ENCODE measurements around the gene ARHGAP11A. TPM values are rescaled to one million over a fixed set of nuclear protein-coding genes. Genes with fewer than 3 reads are reported as not detected.

ARHGAP11A gene
- total RNA-seq, 1 donor from 2014 or later: 7.5 TPM

DNA sequence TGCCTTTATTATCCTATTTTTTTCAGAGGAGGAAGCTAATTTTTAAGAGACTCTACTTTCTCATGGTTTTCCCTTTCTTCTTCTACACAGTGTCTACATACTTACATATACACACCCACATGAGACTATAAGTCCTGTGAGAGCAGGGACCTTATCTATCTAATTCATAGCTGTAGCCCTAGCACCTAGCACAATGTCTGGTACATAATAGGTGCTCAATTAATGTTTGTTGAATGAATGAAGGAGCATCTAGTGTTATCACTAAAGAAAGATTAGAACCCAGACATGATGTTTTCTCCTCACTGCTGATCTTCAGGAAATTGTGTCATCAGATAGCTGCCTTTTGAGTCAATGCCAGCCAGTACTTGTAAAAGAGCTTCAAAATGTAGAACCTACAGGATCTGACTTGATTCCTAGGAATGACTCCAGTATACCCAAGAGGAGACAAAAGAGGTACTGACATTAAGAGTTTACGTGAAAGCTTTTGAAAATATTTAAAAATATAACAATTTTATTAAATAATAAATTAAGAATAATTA is 28.7 kb downstream of the ARHGAP11A start:
- POLR2A ChIA-PET: no interaction called here
- H3K4me1 Mint-ChIP-seq: peaks cover 2% of the 10 kb centered on the region
- no peaks in the 10 kb centered on the region for H3K36me3 Mint-ChIP-seq (ENCODE audit: low read depth)

DNA sequence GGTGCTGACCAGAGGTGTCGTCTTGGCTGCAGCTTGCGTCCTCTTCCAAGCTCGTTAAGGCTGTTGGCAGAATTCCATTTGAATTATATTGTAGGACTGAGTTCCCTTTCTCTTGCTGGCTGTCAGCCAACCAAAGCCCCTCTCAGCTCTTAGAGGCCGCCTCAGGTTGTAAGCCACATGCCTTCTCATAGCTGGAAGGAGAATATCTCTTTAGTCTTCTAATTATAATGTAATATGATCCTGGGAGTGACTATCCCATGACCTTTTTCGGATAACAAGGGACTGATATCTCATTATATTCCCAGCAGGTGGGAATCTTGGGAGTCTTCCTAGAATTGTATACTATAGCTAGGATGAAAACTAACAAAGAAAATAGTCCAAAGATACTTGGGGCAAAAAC is 31.0 kb downstream of the ARHGAP11A start:
- peaks cover 5% of the 10 kb centered on the region for H3K27me3 Mint-ChIP-seq
- ChIA-PET POLR2A (no interaction called here), CTCF (interaction anchor here (1.0 kb wide), 1 partner anchor 356 kb away, joined by 3 read pairs; no protein-coding TSS in a partner anchor)
- TF ChIP-seq, protein P1, sequence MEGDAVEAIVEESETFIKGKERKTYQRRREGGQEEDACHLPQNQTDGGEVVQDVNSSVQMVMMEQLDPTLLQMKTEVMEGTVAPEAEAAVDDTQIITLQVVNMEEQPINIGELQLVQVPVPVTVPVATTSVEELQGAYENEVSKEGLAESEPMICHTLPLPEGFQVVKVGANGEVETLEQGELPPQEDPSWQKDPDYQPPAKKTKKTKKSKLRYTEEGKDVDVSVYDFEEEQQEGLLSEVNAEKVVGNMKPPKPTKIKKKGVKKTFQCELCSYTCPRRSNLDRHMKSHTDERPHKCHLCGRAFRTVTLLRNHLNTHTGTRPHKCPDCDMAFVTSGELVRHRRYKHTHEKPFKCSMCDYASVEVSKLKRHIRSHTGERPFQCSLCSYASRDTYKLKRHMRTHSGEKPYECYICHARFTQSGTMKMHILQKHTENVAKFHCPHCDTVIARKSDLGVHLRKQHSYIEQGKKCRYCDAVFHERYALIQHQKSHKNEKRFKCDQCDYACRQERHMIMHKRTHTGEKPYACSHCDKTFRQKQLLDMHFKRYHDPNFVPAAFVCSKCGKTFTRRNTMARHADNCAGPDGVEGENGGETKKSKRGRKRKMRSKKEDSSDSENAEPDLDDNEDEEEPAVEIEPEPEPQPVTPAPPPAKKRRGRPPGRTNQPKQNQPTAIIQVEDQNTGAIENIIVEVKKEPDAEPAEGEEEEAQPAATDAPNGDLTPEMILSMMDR (IDR thresholded peaks at IDR 0.05): no peak
- no peaks in the 10 kb centered on the region for H3K9me3 Mint-ChIP-seq
- ATAC-seq (ENCODE audit: low read depth) (no peak), DNase-seq (no peak)
- no peaks in the 10 kb centered on the region for H3K36me3 Mint-ChIP-seq (ENCODE audit: low read depth)
- intact Hi-C loops (cut with micrococcal nuclease): no loop called here
- no peak overlapping the region for H3K27ac Mint-ChIP-seq
- H3K4me1 Mint-ChIP-seq: peaks cover 2% of the 10 kb centered on the region
- no peak overlapping the region for H3K4me3 Mint-ChIP-seq

More for the DNA sequence above, 28.7 kb downstream of the ARHGAP11A start:
- ATAC-seq (ENCODE audit: low read depth): no peak
- DNase-seq: no peak
- TF ChIP-seq, protein P1 (IDR thresholded peaks at IDR 0.05): no peak
- H3K27me3 Mint-ChIP-seq: peaks cover 5% of the 10 kb centered on the region
- no peaks in the 10 kb centered on the region for H3K9me3 Mint-ChIP-seq
- no peak overlapping the region for H3K27ac Mint-ChIP-seq
- CTCF ChIA-PET: no interaction called here
- intact Hi-C loops (cut with micrococcal nuclease): no loop called here
- H3K4me3 Mint-ChIP-seq: no peak overlapping the region

DNA sequence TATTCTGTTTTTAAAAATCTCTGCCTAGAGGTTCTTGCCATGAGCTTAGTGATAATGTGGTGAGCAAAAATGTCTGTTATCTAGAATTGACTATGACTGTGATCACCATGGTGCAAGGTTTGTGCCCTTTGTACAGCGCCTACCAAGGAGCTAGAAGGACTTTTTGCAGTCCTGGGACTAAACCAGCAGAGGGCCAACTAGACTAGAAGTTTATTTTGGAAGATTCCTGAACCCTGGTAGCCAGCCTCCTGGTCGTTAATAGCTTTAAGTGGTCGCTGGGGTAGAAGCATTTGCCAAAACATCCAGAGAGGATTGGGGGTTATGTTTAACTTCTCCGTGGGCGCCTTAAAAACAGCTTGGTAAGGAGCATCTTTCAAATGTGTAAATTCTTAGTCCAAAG is 34.0 kb downstream of the ARHGAP11A start:
- ChIA-PET CTCF (interaction anchor here (1.4 to 2.1 kb wide), 4 partner anchors 13 to 344 kb away, joined by 3 to 7 read pairs (median 3); no protein-coding TSS in a partner anchor), POLR2A (interaction anchor here (1.0 kb wide), 1 partner anchor 32 kb away, joined by 3 read pairs; no protein-coding TSS in a partner anchor)
- Mint-ChIP-seq H3K27me3 (no peaks in the 10 kb centered on the region), H3K27ac (no peak overlapping the region), H3K9me3 (no peaks in the 10 kb centered on the region), H3K36me3 (ENCODE audit: low read depth) (no peaks in the 10 kb centered on the region), H3K4me3 (no peak overlapping the region), H3K4me1 (no peaks in the 10 kb centered on the region)
- TF ChIP-seq, protein P1 (IDR thresholded peaks at IDR 0.05): no peak
- DNase-seq: no peak
- intact Hi-C loops (cut with micrococcal nuclease): no loop called here
- no peak for ATAC-seq (ENCODE audit: low read depth)

DNA sequence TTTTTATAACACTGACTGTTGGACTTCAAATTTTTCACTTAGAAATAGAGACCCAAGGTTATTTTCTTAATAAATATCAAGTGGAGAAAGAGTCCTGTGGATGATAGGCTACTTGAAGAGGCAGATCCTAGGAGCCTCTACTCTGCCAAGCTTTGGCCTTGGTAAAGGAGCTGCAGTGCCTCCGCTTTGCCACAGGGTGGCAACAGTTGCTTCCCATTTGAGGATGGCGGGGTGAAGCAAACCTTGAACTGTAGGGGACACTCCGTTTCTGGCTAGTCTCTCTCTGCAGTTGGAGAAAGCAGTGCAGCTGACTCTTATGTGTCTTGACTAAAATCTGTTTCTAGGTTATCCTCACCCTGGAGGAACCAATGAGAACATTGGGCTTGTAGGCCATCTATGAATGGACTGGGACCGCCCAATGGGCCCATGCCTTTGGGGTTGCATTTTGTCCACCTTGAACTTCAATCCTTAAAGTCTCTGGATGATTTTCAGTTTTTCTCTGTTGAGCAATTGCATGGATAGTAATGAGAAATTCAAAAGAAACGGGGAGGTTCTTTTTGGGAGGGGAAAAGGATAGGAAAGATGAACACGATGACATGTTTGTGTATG is 36.0 kb downstream of the ARHGAP11A start:
- ChIA-PET CTCF (interaction anchor here (0.7 to 1.5 kb wide), 5 partner anchors 11 to 343 kb away, joined by 3 to 5 read pairs (median 3); no protein-coding TSS in a partner anchor), POLR2A (no interaction called here)
- Mint-ChIP-seq H3K27me3 (no peaks in the 10 kb centered on the region), H3K36me3 (ENCODE audit: low read depth) (no peaks in the 10 kb centered on the region), H3K27ac (no peak overlapping the region), H3K4me1 (no peaks in the 10 kb centered on the region), H3K4me3 (no peak overlapping the region), H3K9me3 (no peaks in the 10 kb centered on the region)
- TF ChIP-seq, protein P1 (IDR thresholded peaks at IDR 0.05): no peak
- ATAC-seq (ENCODE audit: low read depth) (peak; percentile 78), DNase-seq (no peak)
- intact Hi-C loops (cut with micrococcal nuclease): loop anchor here (1.0 kb wide), 1 partner anchor 342 kb away; no protein-coding TSS in a partner anchor

DNA sequence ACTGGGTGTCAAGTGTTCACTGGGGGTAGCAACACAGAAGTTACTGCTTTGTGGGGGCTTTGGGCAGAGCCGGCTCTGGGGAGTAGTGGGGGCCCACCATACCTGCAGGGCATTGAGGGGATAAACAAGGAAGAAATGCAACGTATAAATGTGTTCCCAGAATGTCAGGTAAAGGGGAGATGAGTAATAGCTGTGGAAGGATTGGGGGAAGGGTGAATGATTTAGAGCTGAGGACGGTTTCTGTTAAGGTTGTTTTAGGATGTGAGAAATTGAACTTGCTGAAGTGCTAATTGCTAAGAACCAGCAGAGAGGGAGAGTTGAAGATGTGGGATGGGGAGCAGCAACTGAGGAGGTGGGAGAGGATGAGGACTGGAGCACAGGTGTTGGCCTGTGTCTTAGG is 36.9 kb downstream of the ARHGAP11A start:
- no peak overlapping the region for H3K27ac Mint-ChIP-seq

More for the DNA sequence above, 36.9 kb downstream of the ARHGAP11A start:
- Mint-ChIP-seq H3K4me1 (no peaks in the 10 kb centered on the region), H3K4me3 (no peak overlapping the region), H3K36me3 (ENCODE audit: low read depth) (no peaks in the 10 kb centered on the region), H3K27me3 (no peaks in the 10 kb centered on the region), H3K9me3 (no peaks in the 10 kb centered on the region)
- ATAC-seq (ENCODE audit: low read depth) (no peak), DNase-seq (no peak)
- TF ChIP-seq, protein P1 (IDR thresholded peaks at IDR 0.05): no peak
- intact Hi-C loops (cut with micrococcal nuclease): no loop called here
- ChIA-PET POLR2A (no interaction called here), CTCF (interaction anchor here (1.1 kb wide), 1 partner anchor 284 kb away, joined by 3 read pairs; no protein-coding TSS in a partner anchor)
